Adipose tissue (tissue), 3 donors: ENCODE results near the gene CYP26C1. TPM values are rescaled to one million over a fixed set of nuclear protein-coding genes. Genes with fewer than 3 reads are reported as not detected.

ENCODE experiments used
- H3K27ac ChIP-seq: one replicate; pipeline ENCODE4 v1.5.1; 2013; ENCODE audit warnings: low read depth, low read length
- WGBS, 3 donors: extraction: QIAGEN DNeasy Blood & Tissue Kit; methylation state at CpG; one replicate each; pipeline ENCODE4 v1.1.7; 2013; 5-methylcytosine and 5-hydroxymethylcytosine counted together
- polyA plus RNA-seq, 3 donors: library from polyadenylated mRNA; stranded (reverse); fragments of 200-250 nt; gene quantifications; one replicate each; pipeline ENCODE4 v1.2.3, GENCODE V29; 2013
- donor health status: healthy with polysubstance abuse.
- donor health status: Bipolar disorder and iron deficiency.
- donor health status: healthy.

Gene CYP26C1
- polyA plus RNA-seq, 3 donors = 0.03 TPM; not detected in 2

GRCh38 chr10:93062514-93063143 lies 2.0 kb downstream of the CYP26C1 start:
- WGBS, 3 donors = 2 to 4% (median 2%) methylated on average over 66 to 68 of the region's 68 CpGs

GRCh38 chr10:93063144-93063976 lies 2.8 kb downstream of the CYP26C1 start:
- 20 to 27% (median 21%) methylated on average over 39 to 43 of the region's 43 CpGs for WGBS, 3 donors
- no peak overlapping the region for H3K27ac ChIP-seq

More at GRCh38 chr10:93062514-93063143, 2.0 kb downstream of the CYP26C1 start:
- H3K27ac ChIP-seq = no peak overlapping the region

GRCh38 chr10:93063977-93064660 lies 3.5 kb downstream of the CYP26C1 start:
- no peak overlapping the region for H3K27ac ChIP-seq
- 66 to 76% (median 71%) methylated on average over 9 of the region's 9 CpGs for WGBS, 3 donors

GRCh38 chr10:93064874-93065660 lies 4.5 kb downstream of the CYP26C1 start:
- H3K27ac ChIP-seq = no peak overlapping the region
- WGBS, 3 donors = 63 to 75% (median 73%) methylated on average over 12 of the region's 12 CpGs

- H3K27ac ChIP-seq = no peak overlapping the region
- WGBS, 3 donors = 6 to 10% (median 7%) methylated on average over 68 to 81 of the region's 81 CpGs
These were observed 5.3 kb downstream of the CYP26C1 start for GRCh38 chr10:93065675-93066543.

- WGBS, 3 donors = 16 to 24% (median 23%) methylated on average over 11 of the region's 11 CpGs
- no peak overlapping the region for H3K27ac ChIP-seq
These were observed 5.9 kb downstream of the CYP26C1 start for GRCh38 chr10:93066544-93066913.

- H3K27ac ChIP-seq = no peak overlapping the region
- 10 to 12% (median 10%) methylated on average over 17 of the region's 17 CpGs for WGBS, 3 donors
These were observed 7.1 kb downstream of the CYP26C1 start for GRCh38 chr10:93067443-93068365.

- H3K27ac ChIP-seq = no peak overlapping the region
- WGBS, 3 donors = 1 to 4% (median 2%) methylated on average over 71 to 73 of the region's 73 CpGs
These were observed 8.0 kb downstream of the CYP26C1 start for GRCh38 chr10:93068411-93069244.

- H3K27ac ChIP-seq = no peak overlapping the region
- 15 to 29% (median 26%) methylated on average over 10 of the region's 10 CpGs for WGBS, 3 donors
These were observed 8.6 kb downstream of the CYP26C1 start for GRCh38 chr10:93069245-93069561.

GRCh38 chr10:93070378-93071176 lies 10.0 kb downstream of the CYP26C1 start:
- no peak overlapping the region for H3K27ac ChIP-seq
- WGBS, 3 donors = 63 to 74% (median 67%) methylated on average over 5 of the region's 5 CpGs

- 52 to 58% (median 56%) methylated on average over 7 of the region's 7 CpGs for WGBS, 3 donors
- no peak overlapping the region for H3K27ac ChIP-seq
These were observed 10.5 kb downstream of the CYP26C1 start for GRCh38 chr10:93071177-93071472.

GRCh38 chr10:93071674-93072224 lies 11.2 kb downstream of the CYP26C1 start:
- WGBS, 3 donors = 1 to 4% (median 2%) methylated on average over 37 of the region's 37 CpGs
- H3K27ac ChIP-seq = no peak overlapping the region

GRCh38 chr10:93072225-93072712 lies 11.7 kb downstream of the CYP26C1 start:
- H3K27ac ChIP-seq = no peak overlapping the region
- 1% methylated on average over 27 of the region's 27 CpGs for WGBS, 3 donors

GRCh38 chr10:93072713-93073538 lies 12.3 kb downstream of the CYP26C1 start:
- no peak overlapping the region for H3K27ac ChIP-seq
- 2 to 6% (median 3%) methylated on average over 33 to 34 of the region's 34 CpGs for WGBS, 3 donors
